ENCODE measurements around the gene JAM3.
"Not testable (repeated sequence)": the region's sequence is repeated elsewhere in the genome, so short reads cannot be mapped to it uniquely, and the experiment has no call there.

JAM3 gene

GRCh38 chr11:134100171-134100570 is 31.3 kb downstream of the JAM3 start:
- DNase-seq (ENCODE audit: low read depth in 3 of 3, low spot score in 1 of 3), result no peak

- no peak for DNase-seq (ENCODE audit: low read depth in 3 of 3, low spot score in 1 of 3)
These were observed 32.4 kb downstream of the JAM3 start for GRCh38 chr11:134101282-134101681.

GRCh38 chr11:134110252-134110815 is 41.5 kb downstream of the JAM3 start:
- no peak for DNase-seq (ENCODE audit: low read depth in 3 of 3, low spot score in 1 of 3)

GRCh38 chr11:134113787-134114186 is 44.9 kb downstream of the JAM3 start:
- DNase-seq (ENCODE audit: low read depth in 3 of 3, low spot score in 1 of 3), result not testable (repeated sequence)

- no peak for DNase-seq (ENCODE audit: low read depth in 3 of 3, low spot score in 1 of 3)
These were observed 47.3 kb downstream of the JAM3 start for GRCh38 chr11:134116210-134116609.

- DNase-seq (ENCODE audit: low read depth in 3 of 3, low spot score in 1 of 3), result no peak
These were observed 49.1 kb downstream of the JAM3 start for GRCh38 chr11:134118006-134118405.

GRCh38 chr11:134119094-134119493 is 50.2 kb downstream of the JAM3 start:
- DNase-seq (ENCODE audit: low read depth in 3 of 3, low spot score in 1 of 3), result no peak

- no peak for DNase-seq (ENCODE audit: low read depth in 3 of 3, low spot score in 1 of 3)
These were observed 51.4 kb downstream of the JAM3 start for GRCh38 chr11:134120143-134120850.

- no peak for DNase-seq (ENCODE audit: low read depth in 3 of 3, low spot score in 1 of 3)
These were observed 52.2 kb downstream of the JAM3 start for GRCh38 chr11:134120921-134121526.

- DNase-seq (ENCODE audit: low read depth in 3 of 3, low spot score in 1 of 3), result no peak
These were observed 56.0 kb downstream of the JAM3 start for GRCh38 chr11:134124660-134125451.

- DNase-seq (ENCODE audit: low read depth in 3 of 3, low spot score in 1 of 3), result no peak
These were observed 56.6 kb downstream of the JAM3 start for GRCh38 chr11:134125507-134125906.

- DNase-seq (ENCODE audit: low read depth in 3 of 3, low spot score in 1 of 3), result no peak
These were observed 57.4 kb downstream of the JAM3 start for GRCh38 chr11:134126217-134126822.

GRCh38 chr11:134131628-134132244 is 62.9 kb downstream of the JAM3 start:
- DNase-seq (ENCODE audit: low read depth in 3 of 3, low spot score in 1 of 3), result no peak

GRCh38 chr11:134132808-134133207 is 63.9 kb downstream of the JAM3 start:
- DNase-seq (ENCODE audit: low read depth in 3 of 3, low spot score in 1 of 3), result no peak

- DNase-seq (ENCODE audit: low read depth in 3 of 3, low spot score in 1 of 3), result no peak
These were observed 65.3 kb downstream of the JAM3 start for GRCh38 chr11:134134167-134134566.

GRCh38 chr11:134138376-134138775 is 69.5 kb downstream of the JAM3 start:
- DNase-seq (ENCODE audit: low read depth in 3 of 3, low spot score in 1 of 3), result no peak

- no peak for DNase-seq (ENCODE audit: low read depth in 3 of 3, low spot score in 1 of 3)
These were observed 70.5 kb downstream of the JAM3 start for GRCh38 chr11:134139303-134139872.

- DNase-seq (ENCODE audit: low read depth in 3 of 3, low spot score in 1 of 3), result no peak
These were observed 71.0 kb downstream of the JAM3 start for GRCh38 chr11:134139873-134140331.

GRCh38 chr11:134140961-134141490 is 72.2 kb downstream of the JAM3 start:
- no peak for DNase-seq (ENCODE audit: low read depth in 3 of 3, low spot score in 1 of 3)

- DNase-seq (ENCODE audit: low read depth in 3 of 3, low spot score in 1 of 3), result no peak
These were observed 73.7 kb downstream of the JAM3 start for GRCh38 chr11:134142536-134142935.

Data from stimulated activated CD4-positive, alpha-beta T cell treated with anti-CD3 and anti-CD28 coated beads, TNF-alpha, amount 100 ng/mL, for 1 hour (primary cell).